Fibroblast of lung (primary cell): ENCODE measurements around the gene TMEM215.

ENCODE experiments used
- EZH2 ChIP-seq: IDR thresholded peaks from 2 replicates; pipeline ENCODE4 v1.5.1; 2012; ENCODE audit warnings: low read length, control low read depth, mild to moderate bottlenecking; ENCODE audit errors: missing control alignments
- TF ChIP-seq, protein P1 (sequence below), 2 donors: IDR thresholded peaks in 1 of 2; conservative IDR thresholded peaks in 1 of 2; 1 replicate in 1 of 2; 2 replicates in 1 of 2; pipeline ENCODE4 v1.5.1; 2011 to 2012; ENCODE audit warnings: low read length in 2 of 2, control low read depth in 1 of 2, inconsistent platforms in 1 of 2, low read depth in 1 of 2, mild to moderate bottlenecking in 1 of 2

DNA sequence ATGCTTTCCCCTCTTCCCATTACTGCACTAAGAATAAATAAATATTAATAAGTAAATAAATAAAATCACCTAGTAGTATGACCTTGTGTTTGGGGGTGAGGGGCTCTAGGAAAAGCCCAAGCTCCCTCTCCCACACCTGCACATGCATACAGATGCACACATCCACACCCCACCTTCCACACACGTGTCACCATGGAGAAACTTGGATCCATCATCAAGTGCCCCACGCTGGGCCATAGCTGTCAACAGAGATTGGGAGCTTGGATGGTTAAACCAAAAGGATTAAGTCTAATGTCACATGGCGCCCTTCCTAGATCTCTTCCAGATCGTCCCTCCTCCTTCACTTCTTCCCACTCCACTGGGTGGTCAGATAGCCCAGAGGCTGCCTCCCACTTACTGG is 37.0 kb downstream of the TMEM215 start:
- no peak for TF ChIP-seq EZH2
- TF ChIP-seq, protein P1, sequence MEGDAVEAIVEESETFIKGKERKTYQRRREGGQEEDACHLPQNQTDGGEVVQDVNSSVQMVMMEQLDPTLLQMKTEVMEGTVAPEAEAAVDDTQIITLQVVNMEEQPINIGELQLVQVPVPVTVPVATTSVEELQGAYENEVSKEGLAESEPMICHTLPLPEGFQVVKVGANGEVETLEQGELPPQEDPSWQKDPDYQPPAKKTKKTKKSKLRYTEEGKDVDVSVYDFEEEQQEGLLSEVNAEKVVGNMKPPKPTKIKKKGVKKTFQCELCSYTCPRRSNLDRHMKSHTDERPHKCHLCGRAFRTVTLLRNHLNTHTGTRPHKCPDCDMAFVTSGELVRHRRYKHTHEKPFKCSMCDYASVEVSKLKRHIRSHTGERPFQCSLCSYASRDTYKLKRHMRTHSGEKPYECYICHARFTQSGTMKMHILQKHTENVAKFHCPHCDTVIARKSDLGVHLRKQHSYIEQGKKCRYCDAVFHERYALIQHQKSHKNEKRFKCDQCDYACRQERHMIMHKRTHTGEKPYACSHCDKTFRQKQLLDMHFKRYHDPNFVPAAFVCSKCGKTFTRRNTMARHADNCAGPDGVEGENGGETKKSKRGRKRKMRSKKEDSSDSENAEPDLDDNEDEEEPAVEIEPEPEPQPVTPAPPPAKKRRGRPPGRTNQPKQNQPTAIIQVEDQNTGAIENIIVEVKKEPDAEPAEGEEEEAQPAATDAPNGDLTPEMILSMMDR (conservative IDR thresholded peaks at IDR 0.05 in 1 of 2, IDR thresholded peaks at IDR 0.05 in 1 of 2; ENCODE audit: low read depth in 1 of 2, low read length in 2 of 2): no peak
